Gastrocnemius medialis (tissue), 4 donors: ENCODE results near the gene KRT4. TPM values are rescaled to one million over a fixed set of nuclear protein-coding genes. Genes with fewer than 3 reads are reported as not detected.

ENCODE experiments used
- ATAC-seq, 2 donors: fragments of 150-250 bp; one replicate each; pipeline ENCODE4 v1.9.1; 2016
- DNase-seq, 2 donors: peaks; one replicate each; pipeline ENCODE4 v3.0.0-alpha.2; 2019
- H3K27ac ChIP-seq, 4 donors: fragments of 200-600 bp; sonication (generic); 1 replicate in 1 of 4; 2 replicates in 3 of 4; pipeline ENCODE4 v1.5.1; 2016 to 2018; ENCODE audit warnings: mild to moderate bottlenecking in 2 of 4, moderate library complexity in 1 of 4
- H3K27me3 ChIP-seq, 3 donors: fragments of 200-600 bp; sonication (generic) in 2 of 3; 1 replicate in 1 of 3; 2 replicates in 2 of 3; pipeline versions ENCODE4 v1.5.1 to v1.6.0; 2016 to 2019; ENCODE audit warnings: mild to moderate bottlenecking in 1 of 3, moderate library complexity in 1 of 3
- H3K36me3 ChIP-seq, 2 donors: fragments of 200-600 bp; sonication (generic) in 1 of 2; one replicate each; pipeline ENCODE4 v1.5.1; 2017 to 2018
- H3K4me1 ChIP-seq, 2 donors: fragments of 200-600 bp; sonication (generic) in 1 of 2; one replicate each; pipeline ENCODE4 v1.5.1; 2016 to 2017; ENCODE audit warnings: mild to moderate bottlenecking in 2 of 2
- H3K4me3 ChIP-seq, 4 donors: fragments of 200-600 bp; sonication (generic) in 3 of 4; 1 replicate in 1 of 4; 2 replicates in 3 of 4; pipeline ENCODE4 v1.5.1; 2016 to 2019; ENCODE audit warnings: mild to moderate bottlenecking in 2 of 4
- H3K9me3 ChIP-seq, 3 donors: fragments of 200-600 bp; sonication (generic) in 2 of 3; 1 replicate in 1 of 3; 2 replicates in 2 of 3; pipeline ENCODE4 v1.5.1; 2016 to 2019
- POLR2A ChIP-seq, 2 donors: fragments of 450-650 bp; IDR thresholded peaks; one replicate each; pipeline ENCODE4 v1.6.1; 2017; ENCODE audit warnings: antibody characterized with exemption in 2 of 2, mild to moderate bottlenecking in 2 of 2, moderate library complexity in 2 of 2
- in situ Hi-C, 4 donors: fragments of 200-750 bp; cut with MboI; loops; one replicate each; pipeline versions ENCODE4 v1.15.0 to v1.8.0; 2017; ENCODE audit warnings: low sequenced_read_pairs in 4 of 4
- intact Hi-C: fragments of 100-400 bp; cut with DNase I; formaldehyde crosslinking; loops from one replicate; pipeline ENCODE4 v1.15.1; 2023; ENCODE audit warnings: low total_unique reads
- total RNA-seq, 4 donors: library from RNA; depleted of rRNA; stranded (reverse); fragments of >200 nt; gene quantifications; one replicate each; pipeline versions ENCODE4 v1.1.0 to v1.2.3, GENCODE V29; 2016
- TF ChIP-seq, protein P1 (sequence below), 5 experiments: fragments of 450-650 bp in 3 of 5; fragments of 200-600 bp in 2 of 5; sonication (generic) in 2 of 5; IDR thresholded peaks in 4 of 5; conservative IDR thresholded peaks in 1 of 5; 1 replicate in 4 of 5; 2 replicates in 1 of 5; pipeline ENCODE4 v1.5.1; 2016 to 2019; ENCODE audit warnings: antibody characterized with exemption in 5 of 5, mild to moderate bottlenecking in 3 of 5, moderate library complexity in 3 of 5

The KRT4 gene
- total RNA-seq, 4 donors from 2014 or later, result not detected

DNA sequence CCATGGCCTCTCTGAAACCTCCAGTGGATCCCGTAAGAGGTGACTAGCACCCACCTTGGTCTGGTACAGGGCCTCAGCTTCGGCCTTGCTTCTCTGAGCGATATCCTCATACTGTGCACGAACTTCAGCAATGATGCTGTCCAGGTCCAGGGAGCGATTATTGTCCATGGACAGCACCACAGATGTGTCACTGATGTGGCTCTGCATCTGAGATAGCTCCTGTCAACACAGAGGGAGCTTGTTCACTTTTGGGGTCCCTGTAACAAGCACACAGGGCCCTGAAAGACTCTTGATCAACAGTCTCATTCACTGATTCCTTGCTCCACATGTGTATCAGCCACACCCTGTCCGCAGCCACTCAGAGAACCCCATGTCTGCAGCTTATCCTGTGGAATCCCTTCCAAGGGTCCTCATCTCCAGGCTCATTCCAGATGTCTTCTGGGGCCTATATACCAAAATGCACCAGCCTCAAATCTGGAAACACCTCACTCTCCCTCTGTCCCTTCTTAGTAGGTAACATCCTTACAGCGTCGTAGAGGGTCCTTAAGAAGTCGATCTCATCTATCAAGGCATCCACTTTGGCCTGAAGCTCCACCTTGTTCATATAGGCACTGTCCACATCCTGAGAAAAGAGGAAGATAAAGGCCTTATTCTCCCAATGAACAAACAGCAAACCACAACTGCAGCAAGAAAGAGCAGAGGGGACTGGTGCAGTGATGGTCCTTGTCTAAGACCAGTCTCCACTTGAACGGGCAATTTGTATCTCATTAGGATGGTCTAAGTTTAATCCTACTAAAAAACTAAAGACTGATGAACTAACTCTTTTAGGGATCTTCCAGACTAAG is 21.5 kb downstream of the KRT4 start:
- Histone ChIP-seq H3K9me3 (no peaks in the 10 kb centered on the region), H3K27me3 (peaks cover 17 to 22% (median 19%) of the 10 kb centered on the region in 3 donors), H3K4me1 (no peaks in the 10 kb centered on the region), H3K36me3 (no peaks in the 10 kb centered on the region), H3K27ac (no peak overlapping the region), H3K4me3 (no peak overlapping the region)
- ATAC-seq (no peak), DNase-seq (no peak)
- in situ Hi-C loops (no loop called here), intact Hi-C loops (no loop called here)
- TF ChIP-seq, protein P1, sequence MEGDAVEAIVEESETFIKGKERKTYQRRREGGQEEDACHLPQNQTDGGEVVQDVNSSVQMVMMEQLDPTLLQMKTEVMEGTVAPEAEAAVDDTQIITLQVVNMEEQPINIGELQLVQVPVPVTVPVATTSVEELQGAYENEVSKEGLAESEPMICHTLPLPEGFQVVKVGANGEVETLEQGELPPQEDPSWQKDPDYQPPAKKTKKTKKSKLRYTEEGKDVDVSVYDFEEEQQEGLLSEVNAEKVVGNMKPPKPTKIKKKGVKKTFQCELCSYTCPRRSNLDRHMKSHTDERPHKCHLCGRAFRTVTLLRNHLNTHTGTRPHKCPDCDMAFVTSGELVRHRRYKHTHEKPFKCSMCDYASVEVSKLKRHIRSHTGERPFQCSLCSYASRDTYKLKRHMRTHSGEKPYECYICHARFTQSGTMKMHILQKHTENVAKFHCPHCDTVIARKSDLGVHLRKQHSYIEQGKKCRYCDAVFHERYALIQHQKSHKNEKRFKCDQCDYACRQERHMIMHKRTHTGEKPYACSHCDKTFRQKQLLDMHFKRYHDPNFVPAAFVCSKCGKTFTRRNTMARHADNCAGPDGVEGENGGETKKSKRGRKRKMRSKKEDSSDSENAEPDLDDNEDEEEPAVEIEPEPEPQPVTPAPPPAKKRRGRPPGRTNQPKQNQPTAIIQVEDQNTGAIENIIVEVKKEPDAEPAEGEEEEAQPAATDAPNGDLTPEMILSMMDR (IDR thresholded peaks at IDR 0.05 in 4 of 5, conservative IDR thresholded peaks at IDR 0.05 in 1 of 5), result no peak
- TF ChIP-seq POLR2A (IDR thresholded peaks at IDR 0.05), result no peak

GRCh38 chr12:52791271-52792184 is 22.4 kb downstream of the KRT4 start:
- intact Hi-C loops, result no loop called here
- Histone ChIP-seq H3K4me3 (no peak overlapping the region), H3K4me1 (no peaks in the 10 kb centered on the region), H3K9me3 (no peaks in the 10 kb centered on the region), H3K36me3 (no peaks in the 10 kb centered on the region), H3K27me3 (peaks cover 17 to 22% (median 19%) of the 10 kb centered on the region in 3 donors), H3K27ac (no peak overlapping the region)
- no peak for ATAC-seq
- DNase-seq, result no peak
- TF ChIP-seq POLR2A (IDR thresholded peaks at IDR 0.05), result no peak
- TF ChIP-seq, protein P1 (IDR thresholded peaks at IDR 0.05 in 4 of 5, conservative IDR thresholded peaks at IDR 0.05 in 1 of 5), result no peak
- in situ Hi-C loops, result no loop called here

DNA sequence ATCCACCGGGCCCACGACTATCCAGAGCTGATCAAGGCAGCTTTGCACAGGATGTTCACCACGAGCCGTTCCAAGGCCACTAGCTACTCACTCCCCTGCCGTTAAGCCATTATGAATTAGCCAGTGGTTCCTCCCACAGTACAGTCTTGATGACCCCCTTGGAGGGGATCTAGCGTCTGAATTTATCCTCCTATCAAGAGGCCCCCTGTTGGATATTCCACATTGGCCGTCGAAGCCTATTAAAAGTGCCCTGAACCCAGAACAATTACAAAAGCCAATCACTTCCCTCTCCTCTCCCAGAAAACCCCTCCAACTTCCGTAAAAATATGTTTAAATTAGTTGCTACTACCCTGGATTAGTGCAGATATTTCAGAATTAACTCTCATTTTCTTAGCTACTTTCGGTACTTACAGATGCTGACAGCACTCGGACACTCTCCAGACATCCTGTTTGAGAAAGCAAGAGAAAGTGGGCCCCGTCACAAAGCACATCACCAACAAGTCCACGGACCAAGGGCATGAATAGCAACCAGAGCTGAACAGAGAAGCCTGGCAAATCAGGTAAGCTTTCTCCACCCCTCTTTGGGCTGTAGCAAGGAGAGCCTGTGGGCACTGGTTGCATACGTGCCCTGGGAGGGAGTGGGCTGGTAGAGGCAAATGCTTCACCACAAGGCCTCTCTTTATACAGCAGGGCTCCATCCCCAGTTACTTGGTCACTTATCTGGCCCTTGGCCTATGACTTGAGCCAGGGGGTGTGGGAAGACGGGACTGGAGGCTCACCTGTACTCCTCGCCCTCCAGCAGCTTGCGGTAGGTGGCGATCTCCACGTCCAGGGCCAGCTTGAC is 23.3 kb downstream of the KRT4 start:
- ATAC-seq (no peak), DNase-seq (no peak)
- Histone ChIP-seq H3K9me3 (no peaks in the 10 kb centered on the region), H3K4me1 (no peaks in the 10 kb centered on the region), H3K4me3 (no peak overlapping the region), H3K27ac (no peak overlapping the region), H3K36me3 (no peaks in the 10 kb centered on the region), H3K27me3 (peaks cover 17 to 22% (median 19%) of the 10 kb centered on the region in 3 donors)
- in situ Hi-C loops (no loop called here), intact Hi-C loops (no loop called here)
- TF ChIP-seq, protein P1 (IDR thresholded peaks at IDR 0.05 in 4 of 5, conservative IDR thresholded peaks at IDR 0.05 in 1 of 5), result no peak
- no peak for TF ChIP-seq POLR2A (IDR thresholded peaks at IDR 0.05)

DNA sequence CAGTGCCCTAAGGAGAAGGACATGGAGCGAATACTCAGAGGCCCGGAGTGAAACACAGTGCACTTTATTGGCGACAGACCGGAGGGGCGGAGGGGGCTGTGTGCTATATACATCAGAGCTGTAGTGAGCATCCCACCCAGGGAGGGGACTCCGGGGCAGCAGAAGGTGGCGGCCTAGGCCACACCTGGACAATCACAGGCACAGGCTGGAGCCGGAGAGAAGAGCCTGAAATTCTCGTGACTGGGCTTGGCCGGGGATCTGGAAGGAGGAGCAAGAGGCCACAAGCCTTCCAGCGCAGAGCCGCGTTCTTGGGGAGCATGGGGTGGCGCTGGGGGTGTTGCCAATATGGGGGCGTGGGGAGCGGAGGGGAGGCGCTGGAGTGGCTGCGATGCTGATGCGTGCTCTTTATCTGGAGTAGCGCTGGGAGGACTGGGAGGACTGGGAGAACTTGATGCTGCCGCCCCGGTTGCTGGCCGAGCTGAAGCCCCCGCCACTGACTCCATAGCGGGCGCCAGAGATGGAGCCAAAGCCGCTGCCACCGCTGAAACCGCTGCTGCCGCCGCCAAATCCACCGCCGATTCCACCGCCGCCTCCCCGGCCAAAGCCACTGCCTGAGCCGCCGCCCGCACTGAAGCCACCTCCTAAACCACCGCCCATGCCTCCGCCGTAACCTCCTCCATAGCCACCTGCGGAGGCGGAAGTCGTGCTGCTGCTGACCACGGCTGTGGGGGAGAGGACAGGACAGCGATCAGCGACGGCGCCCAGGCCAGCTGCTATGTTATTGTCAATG is 24.1 kb downstream of the KRT4 start:
- in situ Hi-C loops, result no loop called here
- ATAC-seq, result no peak
- intact Hi-C loops, result no loop called here

More for the DNA sequence above, 24.1 kb downstream of the KRT4 start:
- H3K9me3 ChIP-seq, result no peaks in the 10 kb centered on the region
- no peak for TF ChIP-seq POLR2A (IDR thresholded peaks at IDR 0.05)
- TF ChIP-seq, protein P1 (IDR thresholded peaks at IDR 0.05 in 4 of 5, conservative IDR thresholded peaks at IDR 0.05 in 1 of 5), result no peak
- H3K27ac ChIP-seq, result no peak overlapping the region
- DNase-seq, result no peak
- no peaks in the 10 kb centered on the region for H3K4me1 ChIP-seq
- H3K4me3 ChIP-seq, result no peak overlapping the region
- H3K36me3 ChIP-seq, result no peaks in the 10 kb centered on the region
- peaks cover 19 to 22% (median 22%) of the 10 kb centered on the region in 3 donors for H3K27me3 ChIP-seq
